ENCODE measurements around the gene RAB3C.

Gene RAB3C

DNA sequence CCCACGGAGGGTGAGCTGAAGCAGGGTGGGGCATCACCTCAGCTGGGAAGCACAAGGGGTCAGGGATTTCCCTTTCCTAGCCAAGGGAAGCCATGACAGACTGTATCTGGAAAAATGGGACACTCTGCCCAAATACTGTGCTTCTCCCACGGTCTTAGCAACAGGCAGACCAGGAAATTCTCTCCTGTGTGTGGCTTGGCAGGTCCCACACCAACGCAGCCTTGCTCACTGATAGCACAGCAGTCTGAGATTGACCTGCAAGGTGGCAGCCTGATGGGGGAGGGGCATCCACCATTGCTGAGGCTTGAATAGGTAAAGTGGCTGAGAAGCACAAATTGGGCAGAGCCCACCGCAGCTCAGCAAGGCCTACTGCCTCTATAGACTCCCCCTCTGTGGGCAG is 23.2 kb downstream of the RAB3C start:
- DNase-seq = no peak

DNA sequence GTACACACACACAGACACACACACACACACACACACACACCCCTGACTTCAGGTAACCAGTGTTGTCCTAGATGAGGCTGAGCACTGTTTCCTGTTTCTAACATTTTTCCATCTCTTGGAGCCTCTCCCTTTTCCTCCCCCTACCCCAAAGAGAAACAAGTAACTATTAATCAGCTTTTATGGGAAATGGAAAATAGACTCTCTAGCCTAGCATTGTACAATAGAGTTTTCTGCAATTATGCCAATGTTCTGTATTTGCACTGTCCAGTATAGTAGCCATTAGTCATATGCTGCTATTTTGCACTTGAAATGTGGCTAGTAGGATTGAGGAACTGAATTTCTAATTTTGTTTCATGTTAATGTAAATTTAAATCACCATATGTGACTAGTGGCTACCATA is 33.1 kb downstream of the RAB3C start:
- no peak for DNase-seq

DNA sequence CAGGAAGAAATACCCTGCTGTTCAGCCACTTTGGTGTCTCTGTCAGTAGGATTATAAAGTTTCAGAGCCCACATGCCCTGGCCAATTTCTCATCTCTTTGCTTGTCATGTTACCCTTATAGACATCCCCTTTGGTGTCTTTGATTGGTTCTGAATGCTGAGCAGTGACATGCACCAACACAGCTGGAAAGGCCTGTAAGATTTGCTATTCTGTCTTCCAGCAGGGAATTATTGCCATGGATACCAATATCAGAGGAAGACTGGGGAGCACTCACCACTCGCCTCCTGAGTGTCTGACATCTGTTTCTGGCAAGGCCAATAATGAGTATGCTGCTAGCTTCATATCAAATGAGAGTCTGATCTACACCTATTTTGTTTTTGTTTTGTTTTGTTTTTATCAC is 34.4 kb downstream of the RAB3C start:
- no peak for DNase-seq

DNA sequence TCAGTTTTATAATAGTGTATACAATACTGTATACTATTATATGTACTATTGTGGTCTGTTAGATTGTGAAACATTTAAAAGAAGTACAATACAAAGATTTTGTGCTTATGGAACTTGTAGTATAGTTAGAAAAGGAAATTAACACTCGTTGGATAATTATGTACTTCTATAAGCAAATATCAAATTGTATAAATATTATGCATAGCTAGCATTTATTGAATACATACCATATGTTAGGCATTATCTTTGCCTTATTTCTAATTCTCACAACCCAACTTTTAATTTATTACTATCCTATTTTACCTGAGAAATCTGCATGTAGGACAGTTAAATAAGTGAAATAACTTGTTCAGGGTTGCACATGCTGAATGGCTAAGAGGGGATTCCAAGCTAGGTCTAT is 37.5 kb downstream of the RAB3C start:
- no peak for DNase-seq

DNA sequence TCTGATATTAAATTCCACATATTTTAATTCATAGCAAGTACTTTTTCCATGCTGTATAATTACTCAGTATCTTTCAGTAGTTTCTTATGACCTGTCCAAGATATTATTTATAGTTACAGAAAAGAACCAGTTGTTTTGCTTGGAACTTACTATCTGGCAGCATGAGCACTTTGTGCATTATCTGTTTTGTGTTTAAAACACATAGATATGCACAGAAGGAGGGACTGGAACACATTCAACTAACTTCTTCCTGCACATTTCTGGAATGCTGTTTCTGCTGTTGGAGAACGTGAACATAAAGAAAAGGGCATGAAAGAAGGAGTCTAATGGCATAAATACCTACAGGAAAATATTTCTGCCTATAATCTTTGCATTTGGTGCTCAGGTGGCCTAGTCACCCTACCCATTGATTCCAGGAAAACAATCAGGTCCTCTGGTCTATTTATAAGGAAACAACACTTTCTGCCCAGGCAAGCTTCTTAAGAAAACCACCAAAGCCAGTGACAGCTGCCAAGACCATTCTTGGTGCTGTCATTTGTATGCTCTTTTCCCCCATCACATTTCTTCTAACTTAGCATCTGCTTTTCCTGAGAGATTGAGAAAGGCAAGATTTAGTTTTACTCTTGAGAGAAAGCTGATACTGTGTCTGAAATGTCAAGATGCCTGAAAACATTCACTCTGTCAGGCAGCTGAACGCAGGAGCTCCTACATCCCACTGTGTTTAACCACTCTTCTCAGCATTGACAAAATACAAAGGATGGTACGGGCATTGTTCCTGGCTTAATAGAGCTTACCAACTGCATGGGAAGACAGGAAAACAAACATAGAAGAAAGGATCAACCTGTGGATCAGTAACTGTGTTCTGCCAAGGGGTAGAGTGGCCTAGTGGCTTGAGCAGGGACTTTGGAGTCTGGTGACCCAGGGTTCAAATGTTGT is 40.3 kb downstream of the RAB3C start:
- DNase-seq = no peak

DNA sequence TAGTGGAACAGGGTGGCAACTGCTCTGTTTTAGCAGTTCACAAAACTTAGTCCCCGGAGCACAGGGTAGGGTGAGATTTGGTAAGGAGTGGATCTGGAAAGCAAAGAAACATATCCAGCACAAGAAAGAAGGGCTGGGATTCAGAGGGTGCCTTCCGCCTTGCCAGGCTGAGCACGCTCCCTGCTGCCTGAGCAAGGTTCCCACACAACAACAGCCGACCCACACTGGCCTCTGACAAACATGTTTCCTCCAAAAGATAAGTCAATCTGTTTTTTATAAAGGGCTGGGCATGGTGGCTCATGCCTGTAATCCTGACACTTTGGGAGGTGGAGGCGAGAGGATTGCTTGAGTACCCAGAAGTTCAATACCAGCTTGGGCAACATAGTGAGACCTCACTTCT is 45.8 kb downstream of the RAB3C start:
- DNase-seq = no peak

DNA sequence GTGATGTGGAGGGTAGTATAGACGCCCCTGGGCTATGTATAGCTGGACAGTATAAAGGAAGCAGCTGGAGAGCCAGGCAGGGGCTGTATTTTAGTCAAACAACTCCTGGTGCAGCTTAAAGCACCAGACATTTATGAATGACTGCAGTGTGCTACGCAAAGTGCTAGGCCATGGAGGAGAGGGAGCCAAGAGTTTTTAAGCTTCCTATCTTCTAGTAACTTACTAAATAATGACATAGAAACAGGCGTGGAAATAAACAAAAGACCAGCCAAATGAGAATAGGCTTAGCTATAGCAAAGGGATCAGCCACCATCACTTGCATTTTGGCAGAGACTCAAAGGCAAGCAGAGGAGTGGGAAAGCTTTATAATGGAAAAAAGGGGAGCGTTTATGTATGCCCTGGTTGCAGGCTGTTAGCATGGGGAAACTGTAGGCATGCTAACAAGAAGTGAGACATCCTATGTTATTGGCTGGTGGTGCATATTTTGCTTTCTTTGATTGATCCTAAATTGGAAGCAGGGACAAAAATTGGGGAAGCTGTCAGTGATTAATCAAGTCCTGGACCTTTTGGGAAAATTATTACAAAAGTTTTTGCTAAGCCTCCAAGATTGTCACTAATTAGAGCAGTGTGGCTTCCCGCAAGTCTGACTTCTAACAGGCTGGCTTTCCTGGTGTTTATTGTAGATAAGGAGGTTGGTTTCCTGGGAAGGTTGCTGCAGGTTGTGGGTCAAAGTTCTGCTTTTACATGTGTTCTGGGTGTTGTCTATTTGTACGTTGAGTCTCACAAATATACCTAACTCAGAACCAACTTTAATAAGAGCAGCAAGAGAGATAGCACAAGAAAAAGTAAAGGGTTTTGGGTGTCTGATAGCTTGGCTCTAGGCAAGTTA is 46.6 kb downstream of the RAB3C start:
- DNase-seq = no peak

DNA sequence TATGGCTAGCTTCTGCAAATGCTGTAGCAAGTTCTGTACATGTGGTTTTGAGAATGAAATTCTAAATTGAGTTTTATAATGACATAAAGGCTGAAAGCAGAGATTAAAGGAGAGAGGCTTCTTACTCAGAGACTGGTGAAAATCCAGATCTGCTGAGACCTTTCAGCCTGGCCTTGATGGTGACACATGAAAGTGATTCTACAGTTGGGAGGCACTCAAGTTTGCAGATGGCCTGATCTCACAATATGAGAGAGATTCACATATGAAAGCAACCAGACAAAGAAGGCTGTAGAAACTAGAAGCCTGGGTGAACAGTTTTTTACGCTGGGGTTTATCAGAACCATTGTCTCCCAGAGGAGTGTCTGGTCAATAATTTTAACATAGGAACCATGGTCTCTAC is 49.0 kb downstream of the RAB3C start:
- no peak for DNase-seq

DNA sequence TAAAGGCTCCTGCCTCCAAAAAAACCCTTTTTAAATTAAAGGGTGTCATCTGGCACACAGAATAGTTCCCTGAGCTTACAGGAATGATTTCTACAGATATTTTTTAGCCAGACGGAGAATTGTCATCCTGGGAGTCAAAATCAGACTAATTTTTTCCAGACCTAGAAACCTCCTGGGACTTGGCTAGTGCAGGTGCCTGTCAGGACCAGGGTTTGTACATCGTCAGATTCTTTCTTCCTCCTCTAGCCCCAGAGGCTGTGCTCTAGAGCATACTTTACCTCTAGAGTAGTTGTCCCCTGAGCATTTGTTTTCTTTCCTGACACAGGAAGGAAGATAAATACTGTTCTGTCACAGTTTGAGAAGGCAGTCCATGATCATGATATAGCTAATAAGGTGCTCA is 52.5 kb downstream of the RAB3C start:
- DNase-seq = no peak

DNA sequence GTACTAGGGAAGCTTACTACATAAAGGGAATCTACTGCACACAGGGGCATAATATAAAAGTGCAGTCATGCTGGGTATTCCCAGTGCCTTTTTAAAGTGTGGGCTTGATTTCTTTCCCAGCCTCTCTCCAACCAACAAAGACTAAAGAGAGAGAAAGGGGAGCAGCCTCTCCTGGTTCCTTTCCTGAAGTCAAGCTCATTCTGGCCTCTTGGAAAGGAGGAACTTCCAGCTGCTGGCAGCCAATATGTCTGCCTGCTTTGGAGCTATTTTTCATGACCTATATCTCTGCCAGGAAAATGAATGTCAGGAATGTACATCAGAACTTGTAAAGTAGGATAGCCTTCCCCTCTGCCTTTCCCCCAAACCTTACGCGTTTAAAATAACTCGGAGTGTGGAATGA is 57.1 kb downstream of the RAB3C start:
- no peak for DNase-seq

DNA sequence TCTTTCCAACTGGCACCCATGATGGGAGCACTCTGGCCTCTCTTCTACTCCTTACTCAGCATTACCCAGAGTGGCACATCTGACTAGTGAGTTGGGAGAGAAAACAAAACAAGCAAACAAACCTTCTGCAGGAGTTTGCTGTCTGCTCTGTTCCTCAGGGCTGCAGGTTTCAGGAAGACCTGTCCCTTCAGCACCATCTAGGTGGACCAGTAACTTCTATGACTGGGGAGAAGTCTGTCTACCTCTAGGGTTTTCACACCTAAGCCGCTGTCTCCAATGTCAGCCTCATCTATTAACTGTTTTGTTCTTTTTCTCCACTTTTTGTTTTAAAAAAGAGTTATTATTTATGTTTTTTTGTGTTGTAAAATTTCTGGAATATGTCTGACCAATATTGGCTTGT is 58.7 kb downstream of the RAB3C start:
- DNase-seq = no peak

DNA sequence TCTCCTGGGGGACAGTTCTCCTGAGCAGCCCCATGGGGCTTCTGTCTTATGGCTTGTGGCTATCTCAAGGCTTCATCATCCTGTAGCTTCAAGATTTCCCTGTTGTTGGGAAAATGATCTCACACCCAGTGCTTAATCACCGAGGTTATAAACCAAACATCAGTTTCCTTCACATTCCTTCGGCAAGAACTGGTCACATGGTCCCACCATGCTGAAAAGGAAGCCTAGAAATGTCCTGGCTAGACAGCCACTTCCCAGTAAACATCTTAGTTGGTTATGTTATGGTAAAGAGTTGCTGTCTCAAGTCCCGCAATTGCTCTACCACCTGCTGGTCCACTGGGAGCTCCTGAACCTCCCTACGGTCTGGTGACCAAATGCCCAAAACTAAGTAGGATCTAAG is 66.0 kb downstream of the RAB3C start:
- DNase-seq = no peak

DNA sequence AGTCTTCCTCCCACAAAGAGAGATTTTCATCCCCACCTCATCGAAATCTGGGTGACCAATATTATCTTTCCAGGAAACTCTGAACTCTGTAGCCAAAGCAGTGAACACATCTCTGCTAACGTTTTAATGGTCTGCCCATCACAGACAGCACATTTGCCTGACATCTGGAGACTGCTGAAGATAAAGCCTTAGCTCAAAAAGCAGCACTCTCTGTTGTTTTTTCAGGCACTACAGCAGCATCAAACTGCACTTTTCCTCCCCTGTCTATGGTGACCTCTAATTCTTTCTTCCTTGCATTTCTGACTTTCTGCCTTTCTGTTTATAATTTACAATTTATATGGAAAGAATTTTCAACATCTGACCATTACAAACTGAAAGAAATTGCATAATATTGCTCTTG is 66.8 kb downstream of the RAB3C start:
- DNase-seq = no peak

DNA sequence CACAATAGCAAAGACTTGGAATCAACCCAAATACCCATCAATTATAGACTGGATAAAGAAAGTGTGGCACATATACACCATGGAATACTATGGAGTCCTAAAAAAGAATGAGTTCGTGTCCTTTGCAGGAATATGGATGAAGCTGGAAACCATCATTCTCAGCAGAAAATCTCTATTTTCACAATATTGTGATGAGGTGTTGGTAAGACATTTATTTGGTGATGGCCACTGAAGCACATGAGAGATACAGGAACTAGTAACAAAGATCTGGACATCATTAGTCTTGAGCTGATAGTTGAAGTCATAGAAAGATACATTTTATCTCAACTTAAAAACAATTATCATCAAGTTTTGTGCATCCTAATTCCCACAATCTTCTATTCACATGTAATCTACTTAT is 70.6 kb downstream of the RAB3C start:
- DNase-seq = no peak

DNA sequence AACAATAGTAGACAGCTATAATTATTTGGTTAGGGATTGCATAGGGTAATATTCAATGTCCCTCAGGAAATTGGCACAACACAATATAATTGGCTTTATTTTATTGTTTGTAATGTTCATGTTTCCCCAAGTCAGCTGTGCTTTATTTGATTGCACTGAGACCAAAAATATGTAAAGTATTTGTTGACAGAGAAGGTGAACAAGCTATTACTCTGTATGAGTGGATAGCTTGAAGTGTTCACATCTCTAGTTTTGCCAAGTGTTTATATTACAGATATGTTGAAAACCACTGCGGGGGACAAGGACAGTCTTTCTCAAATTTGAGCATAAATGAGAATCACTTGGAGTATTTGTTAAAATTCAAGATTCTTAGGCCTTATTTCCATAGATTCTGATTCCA is 83.3 kb downstream of the RAB3C start:
- DNase-seq = no peak

DNA sequence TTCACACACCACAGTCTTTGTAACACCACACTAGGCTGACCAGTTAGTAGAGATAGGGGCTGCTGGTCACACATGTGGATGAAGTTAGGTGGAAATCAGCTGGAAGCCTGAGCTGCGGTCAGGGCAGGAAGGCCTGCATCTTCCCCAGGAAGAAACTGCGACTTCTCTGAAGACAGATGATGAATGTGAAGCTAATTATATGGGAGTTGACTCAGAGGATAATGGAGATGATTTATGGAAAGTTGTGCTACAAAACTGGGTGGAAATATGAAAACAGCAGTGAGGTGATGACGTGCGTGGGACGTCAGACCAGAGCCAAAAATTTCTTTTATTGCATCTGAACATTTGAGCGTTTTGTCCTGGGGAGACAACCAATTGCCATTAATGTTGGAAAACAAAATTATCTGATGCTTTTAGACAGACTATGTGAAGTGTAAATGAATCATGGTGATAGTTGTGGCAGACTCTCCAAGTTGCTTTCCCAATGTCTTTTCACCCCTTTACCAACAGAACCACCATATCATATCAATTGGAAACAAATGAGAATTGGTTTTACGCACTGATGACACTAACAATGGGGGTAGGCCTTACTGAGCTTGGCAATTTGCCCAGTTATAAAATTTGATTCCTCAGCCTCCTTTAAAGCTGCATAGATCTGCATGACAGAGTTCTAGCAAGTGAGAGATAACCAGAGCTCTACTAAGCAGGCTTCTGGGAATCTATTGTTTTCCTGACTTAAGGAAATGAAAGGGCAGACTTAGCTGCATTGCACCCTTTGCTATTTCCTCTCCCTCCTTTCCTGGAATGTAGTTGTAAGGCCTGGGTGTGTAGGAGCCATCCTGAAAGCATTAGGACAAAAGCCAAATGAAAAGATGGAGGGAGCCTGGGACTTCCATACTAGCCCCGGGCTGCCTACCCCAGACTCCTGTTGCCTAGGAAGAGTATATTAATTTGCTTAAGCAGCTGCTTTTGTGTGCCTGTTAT is 84.0 kb downstream of the RAB3C start:
- DNase-seq = no peak

DNA sequence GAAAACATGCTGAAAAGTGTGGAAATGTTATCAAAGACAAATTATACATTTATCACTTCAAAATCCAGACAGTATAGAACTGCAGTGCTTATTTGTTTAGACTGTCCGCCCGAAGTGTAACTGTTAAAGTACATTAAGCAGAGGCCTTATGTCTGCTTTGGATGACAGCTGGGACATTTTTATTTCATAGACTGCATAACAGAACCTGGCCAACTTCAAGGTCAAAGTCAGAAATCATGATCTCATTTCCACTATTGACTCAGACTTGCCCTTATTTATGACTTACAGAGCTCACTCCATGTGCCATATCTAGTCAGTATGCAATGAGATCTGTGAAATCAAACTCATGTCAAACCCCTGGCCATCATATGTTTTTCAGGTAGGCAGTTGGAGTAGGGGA is 87.7 kb downstream of the RAB3C start:
- no peak for DNase-seq

DNA sequence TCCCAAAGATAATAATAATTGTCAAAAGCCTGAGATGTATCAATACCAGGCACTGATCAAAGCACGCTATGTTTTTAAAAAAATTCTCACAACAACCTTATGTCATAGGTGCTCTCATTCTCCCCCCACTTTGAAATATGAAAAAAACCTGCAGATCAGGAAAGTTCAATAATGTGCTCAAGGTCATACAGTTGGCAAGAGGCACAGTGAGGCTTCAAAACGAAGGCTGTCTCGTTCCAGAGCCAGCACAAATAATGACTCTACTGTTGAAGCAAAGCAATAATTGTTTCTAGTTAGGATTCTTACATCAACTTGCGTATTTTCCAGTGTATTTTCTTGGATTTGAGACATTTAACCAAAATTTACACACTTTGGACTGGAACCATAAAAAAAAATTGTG is 88.3 kb downstream of the RAB3C start:
- DNase-seq = no peak

DNA sequence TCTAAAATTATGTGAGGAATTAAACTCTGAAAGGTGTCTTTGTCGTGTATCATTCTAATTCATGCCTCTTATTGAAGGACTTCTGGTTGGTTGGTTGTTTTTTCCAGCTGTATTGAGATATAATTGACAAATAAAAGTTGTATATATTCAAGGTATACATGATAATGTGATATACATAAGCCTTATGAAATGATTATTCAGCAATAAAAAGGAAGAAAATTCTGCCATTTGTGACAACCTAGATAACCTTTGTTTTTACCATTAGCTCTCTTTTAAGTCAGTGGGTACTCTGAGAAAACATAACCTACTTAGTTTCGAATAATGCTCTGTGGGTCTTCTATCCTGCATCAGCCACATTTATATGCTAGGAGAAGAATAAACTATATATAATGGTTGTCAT is 89.6 kb downstream of the RAB3C start:
- DNase-seq = no peak

DNA sequence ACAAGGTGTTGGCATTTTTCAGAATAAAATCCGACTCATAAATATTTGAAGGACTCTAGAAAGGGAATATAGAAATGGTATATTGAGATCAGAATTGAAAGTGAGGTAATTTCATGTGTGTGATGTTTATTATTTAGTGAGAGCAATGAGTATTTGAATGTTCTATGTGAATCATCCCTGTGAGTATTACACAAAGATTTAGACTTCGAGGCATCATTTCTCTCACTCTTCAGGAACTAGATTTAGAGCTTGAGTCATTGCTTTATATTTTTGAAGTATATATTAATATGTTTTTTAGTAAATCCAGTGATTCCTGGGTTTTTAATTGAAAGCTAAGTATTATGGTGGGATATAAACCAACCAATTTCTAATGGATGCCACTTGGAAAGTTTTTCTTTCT is 91.2 kb downstream of the RAB3C start:
- DNase-seq = no peak

DNA sequence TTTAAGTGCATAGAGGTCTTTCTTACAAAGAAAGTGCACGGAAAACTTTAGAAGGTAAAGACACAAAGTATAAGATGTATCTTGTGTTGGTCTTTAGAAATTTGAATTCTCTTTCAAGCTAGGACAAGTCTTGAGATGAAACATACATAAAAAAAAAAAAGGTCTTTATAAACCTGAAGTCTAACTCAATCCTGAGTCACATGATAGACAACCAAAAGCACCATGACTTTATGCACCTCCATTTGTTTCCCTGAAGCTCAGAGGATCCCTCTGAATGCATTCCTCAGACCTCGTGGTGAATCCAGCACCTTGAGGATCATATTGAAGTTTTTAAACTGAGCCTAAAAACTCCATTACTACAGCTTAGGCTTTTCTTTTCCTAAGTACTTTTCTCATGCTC is 91.8 kb downstream of the RAB3C start:
- no peak for DNase-seq

DNA sequence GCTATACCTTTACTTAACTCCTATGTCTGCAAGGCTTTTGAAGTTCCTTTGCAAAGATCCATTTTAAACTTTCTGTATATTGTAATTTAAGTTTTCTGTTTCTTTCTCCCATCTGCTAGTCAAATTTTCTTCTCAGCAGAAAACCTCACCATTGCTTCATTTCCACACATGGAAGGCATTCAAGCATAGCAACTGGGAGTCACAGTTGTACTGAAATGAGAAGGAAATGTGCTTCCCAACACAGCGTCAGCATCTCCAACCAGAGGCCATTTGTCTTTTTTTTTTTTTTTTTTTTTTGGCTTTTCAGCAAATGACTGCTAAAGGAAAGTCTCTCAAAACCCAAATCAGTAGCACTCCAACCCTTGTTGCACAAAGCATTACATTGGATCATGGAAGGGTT is 92.5 kb downstream of the RAB3C start:
- DNase-seq = no peak

DNA sequence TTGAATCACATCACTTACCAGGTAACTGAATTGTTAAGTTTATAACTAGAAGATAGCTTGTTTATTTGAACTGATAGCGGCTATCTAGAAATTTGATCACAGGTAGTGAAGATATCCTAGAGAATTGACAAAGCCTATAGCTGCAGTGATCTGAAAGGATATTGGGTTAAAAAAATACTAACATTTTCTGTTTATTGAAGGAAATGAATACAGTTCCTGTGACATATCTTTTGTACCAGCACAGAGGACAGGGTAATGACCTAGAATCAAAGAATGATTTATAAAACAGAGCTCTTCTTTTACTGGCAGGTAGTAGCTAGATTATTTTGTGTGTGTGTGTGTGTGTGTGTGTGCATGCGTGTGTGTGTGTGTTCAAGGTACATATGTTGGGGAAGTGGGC is 94.8 kb downstream of the RAB3C start:
- no peak for DNase-seq
